ENCODE results near the gene GPR146. TPM values are rescaled to one million over a fixed set of nuclear protein-coding genes. Genes with fewer than 3 reads are reported as not detected.
A peak's percentile ranks its signal among the peaks of the same experiment; 100 is the strongest.

GPR146 gene
- polyA plus RNA-seq, 3 donors = 0.48 to 0.92 (median 0.48) TPM

GRCh38 chr7:1022801-1023465 is 21.4 kb upstream of the GPR146 start:
- Histone ChIP-seq H3K4me1 (ENCODE audit: control insufficient read depth in 1 of 2, insufficient read depth in 2 of 2, low read length in 2 of 2) (peaks cover 28 to 42% of the 10 kb centered on the region in 2 donors), H2AFZ (ENCODE audit: insufficient read depth, low read depth, low read length, poor library complexity, severe bottlenecking) (no peak overlapping the region), H3K36me3 (replicated peaks in 1 of 2; ENCODE audit: control insufficient read depth in 1 of 2, insufficient read depth in 2 of 2, low read length in 2 of 2) (peaks cover 9 to 31% of the 10 kb centered on the region in 2 donors), H3K27ac (ENCODE audit: low read depth in 1 of 2, low read length in 2 of 2) (no peak overlapping the region), H3K27me3 (ENCODE audit: control insufficient read depth in 2 of 2, insufficient read depth in 2 of 2, low read length in 2 of 2) (no peaks in the 10 kb centered on the region), H3K9ac (ENCODE audit: insufficient read depth, low read length, poor library complexity, severe bottlenecking) (no peak overlapping the region), H3K4me3 (replicated peaks in 1 of 3; ENCODE audit: low read depth in 2 of 3, low read length in 3 of 3) (no peak overlapping the region), H4K20me1 (ENCODE audit: insufficient read depth, low read length) (peaks cover 70% of the 10 kb centered on the region), H3K79me2 (ENCODE audit: insufficient read depth, low read length) (peaks cover 43% of the 10 kb centered on the region), H3K4me2 (replicated peaks; ENCODE audit: extremely low read depth, low read length, poor library complexity, severe bottlenecking) (no peak overlapping the region), H3K9me3 (replicated peaks in 1 of 2; ENCODE audit: control insufficient read depth in 1 of 2, insufficient read depth in 1 of 2, low read length in 2 of 2) (peaks cover 20 to 36% of the 10 kb centered on the region in 2 donors)
- WGBS (ENCODE audit: insufficient coverage) = 95% methylated on average over 41 of the region's 45 CpGs
- H3K4me3 Mint-ChIP-seq = no peak overlapping the region
- peaks cover 2 to 4% (median 4%) of the 10 kb centered on the region in 3 donors for H3K27me3 Mint-ChIP-seq (ENCODE audit: low read depth in 3 of 3)
- H3K27ac Mint-ChIP-seq = peak overlapping the region in 2 of 7 donors; percentile 41 to 45
- H3K9me3 Mint-ChIP-seq = peaks cover 28 to 42% (median 32%) of the 10 kb centered on the region in 7 donors
- H3K36me3 Mint-ChIP-seq = peaks cover 31 to 62% of the 10 kb centered on the region in 2 donors
- peaks cover 27% of the 10 kb centered on the region for H3K4me1 Mint-ChIP-seq
- no peak for DNase-seq
- TF ChIP-seq CTCF (IDR thresholded peaks at IDR 0.05) = no peak
- intact Hi-C loops (cut with micrococcal nuclease) = no loop called here

- intact Hi-C loops (cut with micrococcal nuclease) = no loop called here
- Histone ChIP-seq H3K79me2 (ENCODE audit: insufficient read depth, low read length) (peaks cover 44% of the 10 kb centered on the region), H3K9me3 (replicated peaks in 1 of 2; ENCODE audit: control insufficient read depth in 1 of 2, insufficient read depth in 1 of 2, low read length in 2 of 2) (peaks cover 20 to 36% of the 10 kb centered on the region in 2 donors), H3K27me3 (ENCODE audit: control insufficient read depth in 2 of 2, insufficient read depth in 2 of 2, low read length in 2 of 2) (no peaks in the 10 kb centered on the region), H3K27ac (ENCODE audit: low read depth in 1 of 2, low read length in 2 of 2) (peak overlapping the region; percentile 0 to 7), H4K20me1 (ENCODE audit: insufficient read depth, low read length) (peaks cover 69% of the 10 kb centered on the region), H3K4me3 (replicated peaks in 1 of 3; ENCODE audit: low read depth in 2 of 3, low read length in 3 of 3) (no peak overlapping the region), H3K4me2 (replicated peaks; ENCODE audit: extremely low read depth, low read length, poor library complexity, severe bottlenecking) (peak overlapping the region; percentile 33), H3K36me3 (replicated peaks in 1 of 2; ENCODE audit: control insufficient read depth in 1 of 2, insufficient read depth in 2 of 2, low read length in 2 of 2) (peaks cover 9 to 31% of the 10 kb centered on the region in 2 donors), H3K9ac (ENCODE audit: insufficient read depth, low read length, poor library complexity, severe bottlenecking) (peak overlapping the region; percentile 6), H2AFZ (ENCODE audit: insufficient read depth, low read depth, low read length, poor library complexity, severe bottlenecking) (no peak overlapping the region), H3K4me1 (ENCODE audit: control insufficient read depth in 1 of 2, insufficient read depth in 2 of 2, low read length in 2 of 2) (peaks cover 36 to 54% of the 10 kb centered on the region in 2 donors)
- H3K4me1 Mint-ChIP-seq = peaks cover 33% of the 10 kb centered on the region
- peak; percentile 9 to 20 (median 17) for DNase-seq
- 54% methylated on average over 10 of the region's 15 CpGs for WGBS (ENCODE audit: insufficient coverage)
- no peak for TF ChIP-seq CTCF (IDR thresholded peaks at IDR 0.05)
- H3K27me3 Mint-ChIP-seq (ENCODE audit: low read depth in 3 of 3) = peaks cover 2 to 4% (median 4%) of the 10 kb centered on the region in 3 donors
- peak overlapping the region in 1 of 2 donors; percentile 42 for H3K4me3 Mint-ChIP-seq
- H3K27ac Mint-ChIP-seq = peak overlapping the region in 2 of 7 donors; percentile 23 to 60
- H3K36me3 Mint-ChIP-seq = peaks cover 26 to 55% of the 10 kb centered on the region in 2 donors
- peaks cover 27 to 35% (median 31%) of the 10 kb centered on the region in 7 donors for H3K9me3 Mint-ChIP-seq
These were observed 20.0 kb upstream of the GPR146 start for GRCh38 chr7:1024331-1024841.

Measured in CD14-positive monocyte (primary cell).